ENCODE data around the gene SRPK2. TPM values are rescaled to one million over a fixed set of nuclear protein-coding genes. Genes with fewer than 3 reads are reported as not detected.
"Not testable (repeated sequence)": the region's sequence is repeated elsewhere in the genome, so short reads cannot be mapped to it uniquely, and the experiment has no call there.

SRPK2 gene
- total RNA-seq, 3 donors from 2014 or later = 44.6 to 68.2 (median 60.6) TPM

DNA sequence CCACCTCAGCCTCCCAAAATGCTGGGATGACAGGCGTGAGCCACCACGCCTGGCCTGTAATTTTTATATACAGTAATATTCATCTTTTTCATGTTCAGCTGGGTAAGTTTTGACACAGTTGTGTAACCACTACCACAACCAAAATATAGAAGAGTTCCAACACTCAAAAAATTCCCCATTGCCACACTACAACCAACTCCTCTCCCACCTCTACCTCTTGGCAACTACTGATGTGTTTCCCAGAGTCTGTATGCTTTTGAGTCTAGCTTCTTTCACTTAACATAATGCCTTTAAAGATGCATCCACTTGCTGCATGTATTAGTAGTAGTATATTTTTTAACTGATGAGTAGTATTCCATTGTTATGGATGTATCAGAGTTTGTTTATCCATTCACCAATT, 90.7 kb downstream of the SRPK2 start:
- no peak overlapping the region for H3K4me3 ChIP-seq
- no peaks in the 10 kb centered on the region for H3K36me3 ChIP-seq
- H3K4me1 ChIP-seq = no peaks in the 10 kb centered on the region
- TF ChIP-seq, protein P1, sequence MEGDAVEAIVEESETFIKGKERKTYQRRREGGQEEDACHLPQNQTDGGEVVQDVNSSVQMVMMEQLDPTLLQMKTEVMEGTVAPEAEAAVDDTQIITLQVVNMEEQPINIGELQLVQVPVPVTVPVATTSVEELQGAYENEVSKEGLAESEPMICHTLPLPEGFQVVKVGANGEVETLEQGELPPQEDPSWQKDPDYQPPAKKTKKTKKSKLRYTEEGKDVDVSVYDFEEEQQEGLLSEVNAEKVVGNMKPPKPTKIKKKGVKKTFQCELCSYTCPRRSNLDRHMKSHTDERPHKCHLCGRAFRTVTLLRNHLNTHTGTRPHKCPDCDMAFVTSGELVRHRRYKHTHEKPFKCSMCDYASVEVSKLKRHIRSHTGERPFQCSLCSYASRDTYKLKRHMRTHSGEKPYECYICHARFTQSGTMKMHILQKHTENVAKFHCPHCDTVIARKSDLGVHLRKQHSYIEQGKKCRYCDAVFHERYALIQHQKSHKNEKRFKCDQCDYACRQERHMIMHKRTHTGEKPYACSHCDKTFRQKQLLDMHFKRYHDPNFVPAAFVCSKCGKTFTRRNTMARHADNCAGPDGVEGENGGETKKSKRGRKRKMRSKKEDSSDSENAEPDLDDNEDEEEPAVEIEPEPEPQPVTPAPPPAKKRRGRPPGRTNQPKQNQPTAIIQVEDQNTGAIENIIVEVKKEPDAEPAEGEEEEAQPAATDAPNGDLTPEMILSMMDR (IDR thresholded peaks at IDR 0.05) = no peak
- TF ChIP-seq POLR2A (IDR thresholded peaks at IDR 0.05) (no peak), POLR2AphosphoS5 (IDR thresholded peaks at IDR 0.05) (no peak)
- intact Hi-C loops (cut with DNase I; ENCODE audit: low total_unique reads) = no loop called here
- no peaks in the 10 kb centered on the region for H3K27me3 ChIP-seq
- DNase-seq (ENCODE audit: low spot score in 2 of 2) = no peak
- no peak overlapping the region for H3K27ac ChIP-seq
- no peaks in the 10 kb centered on the region for H3K9me3 ChIP-seq

GRCh38 chr7:105297309-105297708, 91.4 kb downstream of the SRPK2 start:
- DNase-seq (ENCODE audit: low spot score in 2 of 2) = no peak
- Histone ChIP-seq H3K36me3 (no peaks in the 10 kb centered on the region), H3K4me3 (no peak overlapping the region), H3K9me3 (no peaks in the 10 kb centered on the region), H3K27ac (no peak overlapping the region), H3K27me3 (no peaks in the 10 kb centered on the region), H3K4me1 (no peaks in the 10 kb centered on the region)
- TF ChIP-seq, protein P1 (IDR thresholded peaks at IDR 0.05) = no peak
- TF ChIP-seq POLR2A (IDR thresholded peaks at IDR 0.05) (no peak), POLR2AphosphoS5 (IDR thresholded peaks at IDR 0.05) (no peak)
- intact Hi-C loops (cut with DNase I; ENCODE audit: low total_unique reads) = no loop called here

DNA sequence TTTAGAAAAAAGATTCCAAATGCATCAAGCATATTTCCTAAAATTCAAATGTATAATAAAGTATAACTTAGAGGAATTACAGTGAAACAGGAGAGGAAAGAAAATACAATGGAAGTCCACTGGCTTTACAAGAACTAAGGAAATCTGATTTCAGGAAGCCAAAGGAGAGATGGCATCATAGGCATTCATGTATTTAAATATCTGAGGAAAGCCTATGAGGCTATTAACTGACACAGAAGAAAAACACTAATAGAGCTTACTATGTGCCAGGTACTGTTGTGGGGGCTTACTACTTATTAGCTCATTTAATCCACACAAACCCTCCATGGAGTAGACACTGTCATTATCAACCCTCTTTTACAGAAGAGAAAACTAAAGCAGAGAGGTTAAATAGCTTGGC, 92.2 kb downstream of the SRPK2 start:
- TF ChIP-seq POLR2AphosphoS5 (IDR thresholded peaks at IDR 0.05) (no peak), POLR2A (IDR thresholded peaks at IDR 0.05) (no peak)
- TF ChIP-seq, protein P1 (IDR thresholded peaks at IDR 0.05) = no peak

GRCh38 chr7:105295596-105296352, 92.9 kb downstream of the SRPK2 start:
- no peak for DNase-seq (ENCODE audit: low spot score in 2 of 2)
- intact Hi-C loops (cut with DNase I; ENCODE audit: low total_unique reads) = no loop called here
- H3K27ac ChIP-seq = no peak overlapping the region
- H3K4me1 ChIP-seq = no peaks in the 10 kb centered on the region
- no peak overlapping the region for H3K4me3 ChIP-seq
- no peak for TF ChIP-seq POLR2AphosphoS5 (IDR thresholded peaks at IDR 0.05)
- H3K27me3 ChIP-seq = no peaks in the 10 kb centered on the region
- H3K36me3 ChIP-seq = no peaks in the 10 kb centered on the region
- H3K9me3 ChIP-seq = no peaks in the 10 kb centered on the region

More for the DNA sequence above, 92.2 kb downstream of the SRPK2 start:
- Histone ChIP-seq H3K27me3 (no peaks in the 10 kb centered on the region), H3K36me3 (no peaks in the 10 kb centered on the region), H3K4me3 (no peak overlapping the region), H3K27ac (no peak overlapping the region), H3K4me1 (no peaks in the 10 kb centered on the region), H3K9me3 (no peaks in the 10 kb centered on the region)
- intact Hi-C loops (cut with DNase I; ENCODE audit: low total_unique reads) = no loop called here
- DNase-seq (ENCODE audit: low spot score in 2 of 2) = no peak

DNA sequence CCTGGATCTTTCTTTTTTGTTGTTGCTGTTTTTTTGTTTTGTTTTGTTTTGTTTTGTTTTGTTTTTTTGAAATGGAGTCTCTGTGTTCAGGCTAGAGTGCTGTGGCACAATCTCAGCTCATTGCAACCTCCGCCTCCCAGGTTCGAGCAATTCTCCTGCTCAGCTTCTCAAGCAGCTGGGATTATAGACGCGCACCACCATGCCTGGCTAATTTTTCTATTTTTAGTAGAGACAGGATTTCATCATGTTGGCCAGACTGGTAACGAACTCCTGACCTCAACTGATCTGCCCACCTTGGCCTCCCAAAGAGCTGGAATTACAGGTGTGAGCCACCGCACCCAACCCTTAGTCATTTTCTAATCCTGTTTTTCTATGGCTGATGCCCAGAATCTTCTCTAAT, 94.2 kb downstream of the SRPK2 start:
- DNase-seq (ENCODE audit: low spot score in 2 of 2); H3K4me3 ChIP-seq; H3K27me3 ChIP-seq; H3K36me3 ChIP-seq; H3K4me1 ChIP-seq; H3K9me3 ChIP-seq; H3K27ac ChIP-seq; intact Hi-C loops (cut with DNase I; ENCODE audit: low total_unique reads): not testable (repeated sequence)

DNA sequence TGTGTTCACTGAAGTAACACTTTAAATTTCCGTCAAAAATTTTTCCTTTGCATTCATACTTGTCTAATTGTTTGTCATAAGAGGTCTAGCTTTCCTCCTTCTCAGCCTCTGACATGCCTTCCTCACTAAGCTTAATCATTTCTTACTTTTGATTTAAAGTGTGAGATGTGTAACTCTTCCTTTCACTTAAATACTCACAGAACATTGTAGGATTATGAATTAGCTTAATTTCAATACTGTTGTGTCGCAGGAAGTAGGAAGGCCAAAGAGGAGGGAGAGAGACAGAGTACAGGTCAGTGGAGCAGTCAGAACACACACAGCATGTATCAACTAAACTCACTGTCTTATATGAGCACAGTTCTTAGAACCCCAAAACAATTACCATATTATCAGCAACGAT, 99.0 kb downstream of the SRPK2 start:
- TF ChIP-seq, protein P1 (IDR thresholded peaks at IDR 0.05) = no peak
- TF ChIP-seq POLR2AphosphoS5 (IDR thresholded peaks at IDR 0.05) (no peak), POLR2A (IDR thresholded peaks at IDR 0.05) (no peak)
- H3K4me1 ChIP-seq = no peaks in the 10 kb centered on the region
- no peaks in the 10 kb centered on the region for H3K36me3 ChIP-seq
- H3K4me3 ChIP-seq = no peak overlapping the region
- intact Hi-C loops (cut with DNase I; ENCODE audit: low total_unique reads) = no loop called here
- H3K27me3 ChIP-seq = no peaks in the 10 kb centered on the region
- no peak overlapping the region for H3K27ac ChIP-seq
- DNase-seq (ENCODE audit: low spot score in 2 of 2) = no peak
- no peaks in the 10 kb centered on the region for H3K9me3 ChIP-seq

All from breast epithelium (tissue), 4 donors.